ENCODE data around the gene IQCK. TPM values are rescaled to one million over a fixed set of nuclear protein-coding genes. Genes with fewer than 3 reads are reported as not detected.

Gene IQCK
- total and polyA plus RNA-seq, 5 donors from 2014 or later = 0.23 to 1.8 (median 1.6) TPM

- no peak overlapping the region for H3K4me3 Mint-ChIP-seq
- DNase-seq (no peak), ATAC-seq (ENCODE audit: low read depth in 2 of 2) (no peak)
- H3K9me3 ChIP-seq (ENCODE audit: control insufficient read depth in 2 of 2, low read length in 2 of 2) = no peaks in the 10 kb centered on the region
- no peaks in the 10 kb centered on the region for H3K4me1 Mint-ChIP-seq
- H3K27ac ChIP-seq (ENCODE audit: insufficient read depth, low read length, poor library complexity, severe bottlenecking) = no peak overlapping the region
- no peaks in the 10 kb centered on the region for H3K36me3 Mint-ChIP-seq
- H3K36me3 ChIP-seq (ENCODE audit: control insufficient read depth, insufficient read depth, low read length) = no peaks in the 10 kb centered on the region
- peaks cover 0 to 2% (median 0%) of the 10 kb centered on the region in 7 donors for H3K9me3 Mint-ChIP-seq
- no peak overlapping the region for H3K27ac Mint-ChIP-seq
- H3K4me3 ChIP-seq (ENCODE audit: low read depth, low read length) = no peak overlapping the region
- H3K27me3 Mint-ChIP-seq = no peaks in the 10 kb centered on the region
- no peaks in the 10 kb centered on the region for H3K27me3 ChIP-seq (ENCODE audit: control insufficient read depth, insufficient read depth, low read length)
- H3K4me1 ChIP-seq (ENCODE audit: control insufficient read depth, insufficient read depth, low read length, poor library complexity, severe bottlenecking) = no peaks in the 10 kb centered on the region
Measured at GRCh38 chr16:19835968-19836421, 117.9 kb downstream of the IQCK start.

DNA sequence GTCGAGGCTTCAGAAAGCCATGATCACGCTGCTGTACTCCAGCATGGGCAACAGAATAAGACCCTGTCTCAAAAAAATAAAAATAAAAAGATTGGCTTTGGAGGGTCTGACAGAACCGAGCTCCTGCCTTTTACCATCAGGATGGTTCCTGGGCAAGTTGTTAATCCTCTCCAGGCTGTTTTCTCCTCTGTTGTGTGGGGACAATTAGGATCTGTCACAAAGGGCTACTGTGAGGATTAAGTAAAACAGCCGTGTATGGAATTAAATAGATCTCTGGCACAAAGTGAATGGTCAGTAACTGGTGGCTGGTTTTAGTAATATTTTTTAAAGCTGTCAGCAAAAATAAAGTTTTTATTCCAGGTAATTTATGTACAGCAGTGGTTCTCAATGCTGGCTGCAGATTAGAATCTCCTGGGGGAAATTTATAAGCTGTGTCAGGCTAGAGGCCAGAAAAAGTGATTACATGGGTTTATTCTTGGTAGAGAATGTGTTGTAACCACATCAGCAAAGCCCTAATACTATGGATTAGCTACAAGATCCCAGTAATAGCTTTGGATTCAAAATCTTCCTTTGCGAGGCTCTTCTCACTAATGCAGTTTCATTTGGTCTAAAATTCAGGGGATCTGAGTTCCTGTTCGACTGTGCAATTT is 119.4 kb downstream of the IQCK start:
- Histone ChIP-seq H3K36me3 (ENCODE audit: control insufficient read depth, insufficient read depth, low read length) (no peaks in the 10 kb centered on the region), H3K27me3 (ENCODE audit: control insufficient read depth, insufficient read depth, low read length) (no peaks in the 10 kb centered on the region), H3K4me3 (ENCODE audit: low read depth, low read length) (no peak overlapping the region), H3K27ac (ENCODE audit: insufficient read depth, low read length, poor library complexity, severe bottlenecking) (no peak overlapping the region), H3K9me3 (ENCODE audit: control insufficient read depth in 2 of 2, low read length in 2 of 2) (no peaks in the 10 kb centered on the region), H3K4me1 (ENCODE audit: control insufficient read depth, insufficient read depth, low read length, poor library complexity, severe bottlenecking) (no peaks in the 10 kb centered on the region)
- no peak for ATAC-seq (ENCODE audit: low read depth in 2 of 2)
- no peaks in the 10 kb centered on the region for H3K4me1 Mint-ChIP-seq
- H3K9me3 Mint-ChIP-seq = peaks cover 0 to 2% (median 0%) of the 10 kb centered on the region in 7 donors
- H3K36me3 Mint-ChIP-seq = no peaks in the 10 kb centered on the region
- H3K27ac Mint-ChIP-seq = no peak overlapping the region
- DNase-seq = no peak
- no peaks in the 10 kb centered on the region for H3K27me3 Mint-ChIP-seq
- no peak overlapping the region for H3K4me3 Mint-ChIP-seq

DNA sequence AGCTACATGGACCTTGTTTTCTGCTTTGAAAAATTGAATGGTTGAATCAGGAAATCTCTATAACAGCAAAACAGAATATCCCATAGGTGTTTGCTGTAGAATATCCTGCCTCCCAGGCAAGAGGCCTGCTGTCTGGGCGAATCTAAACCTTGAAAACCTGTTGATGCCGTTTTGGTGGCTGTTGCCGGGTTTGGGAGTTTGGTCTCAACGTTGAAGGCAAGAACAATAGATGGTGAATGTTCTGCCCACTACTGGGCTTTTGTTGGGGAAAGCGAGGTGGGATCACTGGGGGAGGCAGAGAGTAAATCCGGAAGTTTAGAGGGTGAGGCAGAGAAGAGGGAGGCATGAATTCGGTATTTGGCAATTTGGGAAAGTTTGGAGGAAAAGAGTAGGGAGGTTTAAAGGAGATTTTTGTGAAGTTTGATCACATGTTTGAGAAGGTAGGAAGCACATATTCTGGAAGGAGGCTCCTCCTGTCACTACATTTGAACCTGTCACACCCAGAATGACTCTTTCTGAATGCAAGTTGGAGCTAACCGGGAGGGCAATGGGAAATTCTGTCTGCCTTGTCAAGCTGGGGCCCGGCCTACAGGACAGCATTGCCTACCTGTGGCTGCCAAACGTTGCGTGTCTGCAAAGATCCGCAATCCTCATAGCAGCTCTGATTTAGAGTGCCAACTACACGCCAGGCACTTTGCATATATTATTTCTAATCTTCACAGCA is 120.1 kb downstream of the IQCK start:
- no peaks in the 10 kb centered on the region for H3K9me3 ChIP-seq (ENCODE audit: control insufficient read depth in 2 of 2, low read length in 2 of 2)
- no peak overlapping the region for H3K4me3 ChIP-seq (ENCODE audit: low read depth, low read length)
- H3K27ac ChIP-seq (ENCODE audit: insufficient read depth, low read length, poor library complexity, severe bottlenecking) = no peak overlapping the region
- ATAC-seq (ENCODE audit: low read depth in 2 of 2) = no peak
- no peak for DNase-seq
- H3K4me3 Mint-ChIP-seq = no peak overlapping the region
- no peaks in the 10 kb centered on the region for H3K27me3 ChIP-seq (ENCODE audit: control insufficient read depth, insufficient read depth, low read length)
- H3K36me3 Mint-ChIP-seq = no peaks in the 10 kb centered on the region
- H3K9me3 Mint-ChIP-seq = peaks cover 0 to 1% (median 0%) of the 10 kb centered on the region in 7 donors
- H3K4me1 ChIP-seq (ENCODE audit: control insufficient read depth, insufficient read depth, low read length, poor library complexity, severe bottlenecking) = no peaks in the 10 kb centered on the region
- no peaks in the 10 kb centered on the region for H3K4me1 Mint-ChIP-seq
- H3K36me3 ChIP-seq (ENCODE audit: control insufficient read depth, insufficient read depth, low read length) = no peaks in the 10 kb centered on the region
- H3K27me3 Mint-ChIP-seq = peaks cover under 1% of the 10 kb centered on the region
- no peak overlapping the region for H3K27ac Mint-ChIP-seq

DNA sequence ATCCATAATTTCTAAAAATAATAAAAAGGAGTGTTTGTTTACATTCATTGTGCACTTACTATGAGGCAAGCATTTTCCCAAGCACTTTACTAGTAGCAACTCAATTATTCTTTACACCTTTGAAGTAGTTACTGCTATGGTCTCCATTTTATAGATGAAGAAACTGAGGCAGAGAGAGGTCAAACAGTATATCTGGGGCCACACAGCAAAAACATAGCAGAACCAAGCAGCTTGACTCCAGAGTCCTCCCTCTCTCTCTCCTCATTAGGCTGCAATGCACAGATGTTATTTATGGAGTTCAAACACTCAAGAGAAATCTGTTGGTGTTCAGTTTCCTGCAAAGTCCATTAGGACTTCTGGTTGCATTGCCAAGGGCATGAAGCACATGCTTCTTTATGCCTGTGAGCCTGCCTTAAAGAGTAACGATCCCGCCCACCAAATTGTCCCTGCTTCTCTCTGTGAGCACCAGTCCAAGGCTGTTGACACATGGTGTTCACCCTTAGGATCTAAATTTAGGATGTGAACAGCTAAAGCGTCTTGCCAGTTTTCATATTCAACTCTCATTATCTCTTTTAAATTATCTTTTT is 122.5 kb downstream of the IQCK start:
- DNase-seq = no peak
- H3K4me3 ChIP-seq (ENCODE audit: low read depth, low read length) = no peak overlapping the region
- Mint-ChIP-seq H3K4me3 (no peak overlapping the region), H3K4me1 (no peaks in the 10 kb centered on the region), H3K27ac (no peak overlapping the region), H3K9me3 (no peaks in the 10 kb centered on the region), H3K27me3 (peaks cover 5% of the 10 kb centered on the region), H3K36me3 (no peaks in the 10 kb centered on the region)
- no peak for ATAC-seq (ENCODE audit: low read depth in 2 of 2)
- no peaks in the 10 kb centered on the region for H3K27me3 ChIP-seq (ENCODE audit: control insufficient read depth, insufficient read depth, low read length)
- H3K9me3 ChIP-seq (ENCODE audit: control insufficient read depth in 2 of 2, low read length in 2 of 2) = no peaks in the 10 kb centered on the region
- H3K36me3 ChIP-seq (ENCODE audit: control insufficient read depth, insufficient read depth, low read length) = no peaks in the 10 kb centered on the region
- no peaks in the 10 kb centered on the region for H3K4me1 ChIP-seq (ENCODE audit: control insufficient read depth, insufficient read depth, low read length, poor library complexity, severe bottlenecking)
- H3K27ac ChIP-seq (ENCODE audit: insufficient read depth, low read length, poor library complexity, severe bottlenecking) = no peak overlapping the region

DNA sequence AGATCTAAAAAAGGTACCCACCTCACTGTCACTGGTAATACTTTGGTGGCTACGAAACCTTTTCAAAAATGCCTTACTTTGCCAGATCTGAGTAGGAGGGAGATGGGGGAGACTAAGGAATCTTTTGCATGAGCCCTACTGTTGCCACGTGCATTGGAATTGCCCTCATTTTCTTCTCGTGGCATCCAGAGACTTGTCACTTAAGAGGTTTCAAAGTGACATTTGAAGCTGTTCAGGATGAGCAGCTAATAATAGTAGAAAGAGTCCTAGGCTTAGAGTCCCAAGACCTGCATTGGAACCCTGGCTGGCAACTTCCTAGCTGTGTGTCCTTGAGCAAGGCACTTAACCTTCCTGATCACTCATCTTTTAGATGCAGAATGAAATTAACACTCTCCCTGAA is 123.1 kb downstream of the IQCK start:
- H3K36me3 Mint-ChIP-seq = no peaks in the 10 kb centered on the region
- ATAC-seq (ENCODE audit: low read depth in 2 of 2) = no peak
- H3K27me3 Mint-ChIP-seq = peaks cover 5% of the 10 kb centered on the region
- no peaks in the 10 kb centered on the region for H3K9me3 Mint-ChIP-seq
- H3K4me3 Mint-ChIP-seq = no peak overlapping the region
- H3K4me1 Mint-ChIP-seq = no peaks in the 10 kb centered on the region
- no peaks in the 10 kb centered on the region for H3K27me3 ChIP-seq (ENCODE audit: control insufficient read depth, insufficient read depth, low read length)
- no peaks in the 10 kb centered on the region for H3K9me3 ChIP-seq (ENCODE audit: control insufficient read depth in 2 of 2, low read length in 2 of 2)
- DNase-seq = no peak
- H3K27ac Mint-ChIP-seq = no peak overlapping the region
- no peaks in the 10 kb centered on the region for H3K4me1 ChIP-seq (ENCODE audit: control insufficient read depth, insufficient read depth, low read length, poor library complexity, severe bottlenecking)
- H3K27ac ChIP-seq (ENCODE audit: insufficient read depth, low read length, poor library complexity, severe bottlenecking) = no peak overlapping the region
- H3K4me3 ChIP-seq (ENCODE audit: low read depth, low read length) = no peak overlapping the region
- no peaks in the 10 kb centered on the region for H3K36me3 ChIP-seq (ENCODE audit: control insufficient read depth, insufficient read depth, low read length)

- Histone ChIP-seq H3K9me3 (ENCODE audit: control insufficient read depth in 2 of 2, low read length in 2 of 2) (no peaks in the 10 kb centered on the region), H3K27ac (ENCODE audit: insufficient read depth, low read length, poor library complexity, severe bottlenecking) (no peak overlapping the region), H3K4me1 (ENCODE audit: control insufficient read depth, insufficient read depth, low read length, poor library complexity, severe bottlenecking) (no peaks in the 10 kb centered on the region), H3K36me3 (ENCODE audit: control insufficient read depth, insufficient read depth, low read length) (no peaks in the 10 kb centered on the region), H3K4me3 (ENCODE audit: low read depth, low read length) (no peak overlapping the region), H3K27me3 (ENCODE audit: control insufficient read depth, insufficient read depth, low read length) (no peaks in the 10 kb centered on the region)
- no peaks in the 10 kb centered on the region for H3K36me3 Mint-ChIP-seq
- no peaks in the 10 kb centered on the region for H3K4me1 Mint-ChIP-seq
- no peak overlapping the region for H3K27ac Mint-ChIP-seq
- no peak for ATAC-seq (ENCODE audit: low read depth in 2 of 2)
- DNase-seq = no peak
- H3K9me3 Mint-ChIP-seq = no peaks in the 10 kb centered on the region
- no peak overlapping the region for H3K4me3 Mint-ChIP-seq
- peaks cover 5% of the 10 kb centered on the region for H3K27me3 Mint-ChIP-seq
Measured at GRCh38 chr16:19842426-19843157, 124.5 kb downstream of the IQCK start.

- Mint-ChIP-seq H3K27me3 (peaks cover 5% of the 10 kb centered on the region), H3K9me3 (no peaks in the 10 kb centered on the region), H3K4me1 (no peaks in the 10 kb centered on the region), H3K36me3 (no peaks in the 10 kb centered on the region), H3K4me3 (no peak overlapping the region), H3K27ac (peak overlapping the region in 1 of 3 donors; percentile 9)
- no peaks in the 10 kb centered on the region for H3K36me3 ChIP-seq (ENCODE audit: control insufficient read depth, insufficient read depth, low read length)
- H3K4me3 ChIP-seq (ENCODE audit: low read depth, low read length) = no peak overlapping the region
- no peak overlapping the region for H3K27ac ChIP-seq (ENCODE audit: insufficient read depth, low read length, poor library complexity, severe bottlenecking)
- H3K4me1 ChIP-seq (ENCODE audit: control insufficient read depth, insufficient read depth, low read length, poor library complexity, severe bottlenecking) = no peaks in the 10 kb centered on the region
- no peak for DNase-seq
- no peak for ATAC-seq (ENCODE audit: low read depth in 2 of 2)
- no peaks in the 10 kb centered on the region for H3K9me3 ChIP-seq (ENCODE audit: control insufficient read depth in 2 of 2, low read length in 2 of 2)
- no peaks in the 10 kb centered on the region for H3K27me3 ChIP-seq (ENCODE audit: control insufficient read depth, insufficient read depth, low read length)
Measured at GRCh38 chr16:19843371-19843770, 125.3 kb downstream of the IQCK start.
